GM23338 (cell line): ENCODE data around the gene SAMD11. TPM values are rescaled to one million over a fixed set of nuclear protein-coding genes. Genes with fewer than 3 reads are reported as not detected.

ENCODE experiments used
- ATAC-seq: fragments of 200-7000 bp; cut with Tn5 transposase; 3 replicates; pipeline ENCODE4 v1.9.1; 2020
- DNase-seq: peaks from one replicate; pipeline ENCODE4 v3.0.0-alpha.2; 2015; ENCODE audit warnings: low spot score
- H2AFZ ChIP-seq: fragments of 200-600 bp; sonication (generic); 2 replicates; pipeline ENCODE4 v1.8.0; 2016; ENCODE audit warnings: antibody characterized with exemption, mild to moderate bottlenecking, moderate library complexity
- H3F3A ChIP-seq: fragments of 200-600 bp; sonication (generic); replicated peaks from 2 replicates; pipeline ENCODE4 v1.8.0; 2017; ENCODE audit warnings: antibody characterized with exemption, mixed run types, low read depth
- H3K27ac ChIP-seq: fragments of 200-600 bp; sonication (generic); 2 replicates; pipeline ENCODE4 v1.6.1; 2016; ENCODE audit warnings: low read depth
- H3K27me3 ChIP-seq: fragments of 200-600 bp; sonication (generic); 2 replicates; pipeline ENCODE4 v1.8.0; 2016; ENCODE audit warnings: mild to moderate bottlenecking, mixed run types, moderate library complexity; ENCODE audit not compliant: insufficient read depth
- H3K36me3 ChIP-seq: fragments of 200-600 bp; sonication (generic); 2 replicates; pipeline ENCODE4 v1.8.0; 2016; ENCODE audit warnings: mild to moderate bottlenecking; ENCODE audit not compliant: insufficient read depth
- H3K4me1 ChIP-seq: fragments of 200-600 bp; sonication (generic); 2 replicates; pipeline ENCODE4 v1.8.0; 2016; ENCODE audit warnings: mild to moderate bottlenecking, moderate library complexity; ENCODE audit not compliant: insufficient read depth
- H3K4me2 ChIP-seq: fragments of 200-600 bp; sonication (generic); 2 replicates; pipeline ENCODE4 v1.7.1; 2017; ENCODE audit warnings: mixed run types
- H3K4me3 ChIP-seq: fragments of 200-600 bp; sonication (generic); 2 replicates; pipeline ENCODE4 v1.6.1; 2016; ENCODE audit warnings: mixed run types
- H3K79me2 ChIP-seq: fragments of 200-600 bp; sonication (generic); replicated peaks from 2 replicates; pipeline ENCODE4 v1.8.0; 2017; ENCODE audit warnings: mild to moderate bottlenecking; ENCODE audit not compliant: insufficient read depth
- H3K9me2 ChIP-seq: fragments of 200-600 bp; sonication (generic); 2 replicates; pipeline ENCODE4 v1.8.0; 2017; ENCODE audit not compliant: insufficient read depth
- H4K20me1 ChIP-seq: fragments of 200-600 bp; sonication (generic); replicated peaks from 2 replicates; pipeline ENCODE4 v1.8.0; 2017; ENCODE audit warnings: mild to moderate bottlenecking; ENCODE audit not compliant: insufficient read depth
- H3K27ac Mint-ChIP-seq: 2 replicates; pipeline ENCODE4 v1.8.0; 2020; ENCODE audit warnings: inconsistent platforms, mild to moderate bottlenecking, moderate library complexity, mixed read lengths
- H3K27me3 Mint-ChIP-seq: 3 replicates; pipeline ENCODE4 v1.8.0; 2022; ENCODE audit warnings: low read depth, mild to moderate bottlenecking, moderate library complexity, mixed read lengths, inconsistent platforms; ENCODE audit not compliant: insufficient read depth, poor library complexity
- H3K36me3 Mint-ChIP-seq: 3 replicates; pipeline ENCODE4 v1.8.0; 2021; ENCODE audit warnings: low read depth, mild to moderate bottlenecking, inconsistent platforms, moderate library complexity, mixed read lengths
- H3K4me1 Mint-ChIP-seq: 3 replicates; pipeline ENCODE4 v1.8.0; 2020; ENCODE audit warnings: mild to moderate bottlenecking, inconsistent platforms, mixed read lengths
- H3K4me3 Mint-ChIP-seq: 3 replicates; pipeline ENCODE4 v1.8.0; 2021; ENCODE audit warnings: moderate library complexity, mild to moderate bottlenecking, inconsistent platforms, mixed read lengths
- H3K9me3 Mint-ChIP-seq: 3 replicates; pipeline ENCODE4 v1.8.0; 2020; ENCODE audit warnings: moderate library complexity, mild to moderate bottlenecking, inconsistent platforms, mixed read lengths
- CREB1 ChIP-seq: fragments of 250-450 bp; sonication (Bioruptor Pico); IDR thresholded peaks from 2 replicates; pipeline ENCODE4 v1.5.0; 2020; ENCODE audit warnings: low read depth, mild to moderate bottlenecking, moderate library complexity
- EZH2 ChIP-seq: fragments of 200-600 bp; sonication (generic); IDR thresholded peaks from one replicate; pipeline ENCODE4 v1.8.0; 2017; ENCODE audit warnings: antibody characterized with exemption, mild to moderate bottlenecking, low read depth; ENCODE audit not compliant: unreplicated experiment
- JUNB ChIP-seq: IDR thresholded peaks from one replicate; pipeline ENCODE4 v1.6.1; 2016; ENCODE audit warnings: antibody characterized with exemption; ENCODE audit not compliant: unreplicated experiment
- NANOG ChIP-seq: IDR thresholded peaks from 2 replicates; pipeline ENCODE4 v1.6.1; 2016; ENCODE audit warnings: antibody characterized with exemption, borderline replicate concordance
- STAT1 ChIP-seq: IDR thresholded peaks from one replicate; pipeline ENCODE4 v1.6.1; 2016; ENCODE audit warnings: antibody characterized with exemption; ENCODE audit not compliant: unreplicated experiment
- ZNF114 ChIP-seq: fragments of 250-450 bp; sonication (Bioruptor Pico); IDR thresholded peaks from 2 replicates; pipeline ENCODE4 v1.5.0; 2020; ENCODE audit warnings: mild to moderate bottlenecking, moderate library complexity
- ZNF331 ChIP-seq: fragments of 250-450 bp; sonication (Bioruptor Pico); IDR thresholded peaks from 2 replicates; pipeline ENCODE4 v1.5.0; 2020; ENCODE audit warnings: low read depth, mild to moderate bottlenecking, moderate library complexity
- polyA plus RNA-seq: library from polyadenylated mRNA; unstranded; fragments of >200 nt; fragmentation: Nextera tagmentation; extraction: Ambion mirVana; gene quantifications from 2 replicates; pipeline ENCODE4 v1.2.1, GENCODE V29; 2016
- total RNA-seq: library from RNA; depleted of rRNA; stranded (reverse); fragments of >200 nt; shearing (Covaris generic); gene quantifications from 2 replicates; pipeline ENCODE4 v1.2.3, GENCODE V29; 2014
- TF ChIP-seq, protein P1 (sequence below), 2 experiments: fragments of 200-600 bp in 1 of 2; sonication (generic) in 1 of 2; conservative IDR thresholded peaks; 2 replicates each; pipeline versions ENCODE4 v1.5.1 to v1.6.1; 2016 to 2017; ENCODE audit warnings: antibody characterized with exemption in 2 of 2, low read depth in 2 of 2, mild to moderate bottlenecking in 2 of 2, moderate library complexity in 1 of 2
- TF ChIP-seq, protein P2 (sequence below): fragments of 250-450 bp; sonication (Bioruptor Pico); IDR thresholded peaks from 2 replicates; pipeline ENCODE4 v1.5.0; 2020; ENCODE audit warnings: mild to moderate bottlenecking, moderate library complexity
- TF ChIP-seq, protein P3 (sequence below): IDR thresholded peaks from 2 replicates; pipeline ENCODE4 v1.6.1; 2016; ENCODE audit warnings: antibody characterized with exemption

SAMD11 gene
- total and polyA plus RNA-seq, 2 experiments from 2014 or later = 0.14 to 0.40 TPM

DNA sequence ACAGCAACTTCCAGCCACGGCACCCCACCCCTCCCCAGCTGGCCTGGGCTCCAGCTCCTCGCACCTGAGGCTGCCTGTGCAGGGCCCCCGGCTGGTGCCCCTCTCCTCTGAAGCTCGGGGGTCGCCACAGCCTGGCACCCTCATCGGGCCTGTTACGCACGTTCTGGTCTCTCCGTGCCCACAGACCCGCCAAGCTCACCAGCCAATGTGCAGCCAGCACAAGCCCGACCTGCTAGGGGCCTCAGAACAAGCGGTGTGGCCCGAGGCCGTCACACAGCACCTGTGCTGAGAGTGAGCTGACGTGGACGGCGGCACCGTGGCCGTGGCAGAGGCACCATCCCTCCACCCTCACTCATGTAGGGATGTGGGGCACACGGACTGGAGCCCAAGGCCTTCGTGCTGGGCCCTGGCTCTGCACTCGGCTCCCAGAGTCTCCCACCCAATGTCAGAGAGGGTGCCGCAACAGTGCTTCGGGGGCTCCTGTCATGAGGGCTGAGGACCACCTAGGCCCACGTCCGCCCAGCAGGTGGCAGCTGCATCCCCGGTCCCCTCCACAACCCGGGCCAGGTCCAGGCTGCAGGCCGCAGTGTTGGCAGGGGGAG, 4.4 kb upstream of the SAMD11 start:
- Histone ChIP-seq H3K4me2 (no peak overlapping the region), H3K4me3 (no peak overlapping the region), H3K4me1 (peaks cover 6% of the 10 kb centered on the region; the same call in 1 of the 2 replicates), H3K27ac (no peak overlapping the region), H3K9me2 (no peaks in the 10 kb centered on the region), H3F3A (no peaks in the 10 kb centered on the region), H3K27me3 (peaks cover 87% of the 10 kb centered on the region), H3K36me3 (no peaks in the 10 kb centered on the region), H4K20me1 (no peaks in the 10 kb centered on the region; the same call in 1 of the 2 replicates), H2AFZ (no peak overlapping the region), H3K79me2 (no peaks in the 10 kb centered on the region)
- peaks cover 17% of the 10 kb centered on the region for H3K4me1 Mint-ChIP-seq
- no peaks in the 10 kb centered on the region for H3K36me3 Mint-ChIP-seq
- no peak for TF ChIP-seq NANOG
- TF ChIP-seq, protein P1, sequence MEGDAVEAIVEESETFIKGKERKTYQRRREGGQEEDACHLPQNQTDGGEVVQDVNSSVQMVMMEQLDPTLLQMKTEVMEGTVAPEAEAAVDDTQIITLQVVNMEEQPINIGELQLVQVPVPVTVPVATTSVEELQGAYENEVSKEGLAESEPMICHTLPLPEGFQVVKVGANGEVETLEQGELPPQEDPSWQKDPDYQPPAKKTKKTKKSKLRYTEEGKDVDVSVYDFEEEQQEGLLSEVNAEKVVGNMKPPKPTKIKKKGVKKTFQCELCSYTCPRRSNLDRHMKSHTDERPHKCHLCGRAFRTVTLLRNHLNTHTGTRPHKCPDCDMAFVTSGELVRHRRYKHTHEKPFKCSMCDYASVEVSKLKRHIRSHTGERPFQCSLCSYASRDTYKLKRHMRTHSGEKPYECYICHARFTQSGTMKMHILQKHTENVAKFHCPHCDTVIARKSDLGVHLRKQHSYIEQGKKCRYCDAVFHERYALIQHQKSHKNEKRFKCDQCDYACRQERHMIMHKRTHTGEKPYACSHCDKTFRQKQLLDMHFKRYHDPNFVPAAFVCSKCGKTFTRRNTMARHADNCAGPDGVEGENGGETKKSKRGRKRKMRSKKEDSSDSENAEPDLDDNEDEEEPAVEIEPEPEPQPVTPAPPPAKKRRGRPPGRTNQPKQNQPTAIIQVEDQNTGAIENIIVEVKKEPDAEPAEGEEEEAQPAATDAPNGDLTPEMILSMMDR (conservative IDR thresholded peaks at IDR 0.05; ENCODE audit: low read depth in 2 of 2) = peak in 1 of 2 experiments; percentile 21; a peak in 1 of 4 replicates
- no peak for ATAC-seq
- DNase-seq = no peak
- H3K27ac Mint-ChIP-seq = no peak overlapping the region
- no peaks in the 10 kb centered on the region for H3K9me3 Mint-ChIP-seq
- H3K27me3 Mint-ChIP-seq = peaks cover 68% of the 10 kb centered on the region
- H3K4me3 Mint-ChIP-seq = no peak overlapping the region

DNA sequence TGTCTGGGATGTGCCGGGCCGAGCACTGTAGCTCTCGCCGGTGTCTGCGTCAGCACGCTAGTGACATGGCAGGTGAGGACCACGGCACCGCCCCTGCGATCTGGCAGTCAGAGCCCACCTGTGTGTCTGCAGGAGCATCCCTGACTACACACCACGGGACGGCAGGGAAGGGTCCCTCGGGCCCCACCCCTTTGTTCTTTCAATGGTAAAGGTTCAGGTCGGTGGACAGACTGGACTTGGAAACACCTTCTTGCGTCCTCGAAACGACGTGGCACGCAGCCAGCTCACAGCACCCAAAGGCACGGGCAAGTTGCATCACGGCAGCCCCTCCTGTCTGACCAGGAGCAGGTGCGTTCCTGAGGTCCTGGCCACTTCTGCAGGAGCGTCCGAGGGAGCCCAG, 3.7 kb upstream of the SAMD11 start:
- Histone ChIP-seq H3K27me3 (peaks cover 91% of the 10 kb centered on the region), H3K27ac (no peak overlapping the region), H3K9me2 (no peaks in the 10 kb centered on the region), H3F3A (no peaks in the 10 kb centered on the region), H3K79me2 (no peaks in the 10 kb centered on the region), H2AFZ (no peak overlapping the region), H4K20me1 (no peaks in the 10 kb centered on the region; the same call in 1 of the 2 replicates), H3K36me3 (no peaks in the 10 kb centered on the region), H3K4me2 (no peak overlapping the region), H3K4me3 (no peak overlapping the region), H3K4me1 (peaks cover 6% of the 10 kb centered on the region; the same call in 1 of the 2 replicates)
- no peaks in the 10 kb centered on the region for H3K36me3 Mint-ChIP-seq
- H3K27me3 Mint-ChIP-seq = peaks cover 67% of the 10 kb centered on the region
- H3K9me3 Mint-ChIP-seq = no peaks in the 10 kb centered on the region
- peaks cover 17% of the 10 kb centered on the region for H3K4me1 Mint-ChIP-seq
- DNase-seq (no peak), ATAC-seq (no peak)
- no peak overlapping the region for H3K27ac Mint-ChIP-seq
- no peak overlapping the region for H3K4me3 Mint-ChIP-seq
- no peak for TF ChIP-seq CREB1
- TF ChIP-seq, protein P2, sequence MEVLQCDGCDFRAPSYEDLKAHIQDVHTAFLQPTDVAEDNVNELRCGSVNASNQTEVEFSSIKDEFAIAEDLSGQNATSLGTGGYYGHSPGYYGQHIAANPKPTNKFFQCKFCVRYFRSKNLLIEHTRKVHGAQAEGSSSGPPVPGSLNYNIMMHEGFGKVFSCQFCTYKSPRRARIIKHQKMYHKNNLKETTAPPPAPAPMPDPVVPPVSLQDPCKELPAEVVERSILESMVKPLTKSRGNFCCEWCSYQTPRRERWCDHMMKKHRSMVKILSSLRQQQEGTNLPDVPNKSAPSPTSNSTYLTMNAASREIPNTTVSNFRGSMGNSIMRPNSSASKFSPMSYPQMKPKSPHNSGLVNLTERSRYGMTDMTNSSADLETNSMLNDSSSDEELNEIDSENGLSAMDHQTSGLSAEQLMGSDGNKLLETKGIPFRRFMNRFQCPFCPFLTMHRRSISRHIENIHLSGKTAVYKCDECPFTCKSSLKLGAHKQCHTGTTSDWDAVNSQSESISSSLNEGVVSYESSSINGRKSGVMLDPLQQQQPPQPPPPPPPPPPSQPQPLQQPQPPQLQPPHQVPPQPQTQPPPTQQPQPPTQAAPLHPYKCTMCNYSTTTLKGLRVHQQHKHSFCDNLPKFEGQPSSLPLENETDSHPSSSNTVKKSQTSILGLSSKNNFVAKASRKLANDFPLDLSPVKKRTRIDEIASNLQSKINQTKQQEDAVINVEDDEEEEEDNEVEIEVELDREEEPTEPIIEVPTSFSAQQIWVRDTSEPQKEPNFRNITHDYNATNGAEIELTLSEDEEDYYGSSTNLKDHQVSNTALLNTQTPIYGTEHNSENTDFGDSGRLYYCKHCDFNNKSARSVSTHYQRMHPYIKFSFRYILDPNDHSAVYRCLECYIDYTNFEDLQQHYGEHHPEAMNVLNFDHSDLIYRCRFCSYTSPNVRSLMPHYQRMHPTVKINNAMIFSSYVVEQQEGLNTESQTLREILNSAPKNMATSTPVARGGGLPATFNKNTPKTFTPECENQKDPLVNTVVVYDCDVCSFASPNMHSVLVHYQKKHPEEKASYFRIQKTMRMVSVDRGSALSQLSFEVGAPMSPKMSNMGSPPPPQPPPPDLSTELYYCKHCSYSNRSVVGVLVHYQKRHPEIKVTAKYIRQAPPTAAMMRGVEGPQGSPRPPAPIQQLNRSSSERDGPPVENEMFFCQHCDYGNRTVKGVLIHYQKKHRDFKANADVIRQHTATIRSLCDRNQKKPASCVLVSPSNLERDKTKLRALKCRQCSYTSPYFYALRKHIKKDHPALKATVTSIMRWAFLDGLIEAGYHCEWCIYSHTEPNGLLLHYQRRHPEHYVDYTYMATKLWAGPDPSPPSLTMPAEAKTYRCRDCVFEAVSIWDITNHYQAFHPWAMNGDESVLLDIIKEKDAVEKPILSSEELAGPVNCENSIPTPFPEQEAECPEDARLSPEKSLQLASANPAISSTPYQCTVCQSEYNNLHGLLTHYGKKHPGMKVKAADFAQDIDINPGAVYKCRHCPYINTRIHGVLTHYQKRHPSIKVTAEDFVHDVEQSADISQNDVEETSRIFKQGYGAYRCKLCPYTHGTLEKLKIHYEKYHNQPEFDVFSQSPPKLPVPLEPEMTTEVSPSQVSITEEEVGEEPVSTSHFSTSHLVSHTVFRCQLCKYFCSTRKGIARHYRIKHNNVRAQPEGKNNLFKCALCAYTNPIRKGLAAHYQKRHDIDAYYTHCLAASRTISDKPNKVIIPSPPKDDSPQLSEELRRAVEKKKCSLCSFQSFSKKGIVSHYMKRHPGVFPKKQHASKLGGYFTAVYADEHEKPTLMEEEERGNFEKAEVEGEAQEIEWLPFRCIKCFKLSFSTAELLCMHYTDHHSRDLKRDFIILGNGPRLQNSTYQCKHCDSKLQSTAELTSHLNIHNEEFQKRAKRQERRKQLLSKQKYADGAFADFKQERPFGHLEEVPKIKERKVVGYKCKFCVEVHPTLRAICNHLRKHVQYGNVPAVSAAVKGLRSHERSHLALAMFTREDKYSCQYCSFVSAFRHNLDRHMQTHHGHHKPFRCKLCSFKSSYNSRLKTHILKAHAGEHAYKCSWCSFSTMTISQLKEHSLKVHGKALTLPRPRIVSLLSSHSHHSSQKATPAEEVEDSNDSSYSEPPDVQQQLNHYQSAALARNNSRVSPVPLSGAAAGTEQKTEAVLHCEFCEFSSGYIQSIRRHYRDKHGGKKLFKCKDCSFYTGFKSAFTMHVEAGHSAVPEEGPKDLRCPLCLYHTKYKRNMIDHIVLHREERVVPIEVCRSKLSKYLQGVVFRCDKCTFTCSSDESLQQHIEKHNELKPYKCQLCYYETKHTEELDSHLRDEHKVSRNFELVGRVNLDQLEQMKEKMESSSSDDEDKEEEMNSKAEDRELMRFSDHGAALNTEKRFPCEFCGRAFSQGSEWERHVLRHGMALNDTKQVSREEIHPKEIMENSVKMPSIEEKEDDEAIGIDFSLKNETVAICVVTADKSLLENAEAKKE = no peak
- no peak for TF ChIP-seq NANOG
- TF ChIP-seq, protein P3, sequence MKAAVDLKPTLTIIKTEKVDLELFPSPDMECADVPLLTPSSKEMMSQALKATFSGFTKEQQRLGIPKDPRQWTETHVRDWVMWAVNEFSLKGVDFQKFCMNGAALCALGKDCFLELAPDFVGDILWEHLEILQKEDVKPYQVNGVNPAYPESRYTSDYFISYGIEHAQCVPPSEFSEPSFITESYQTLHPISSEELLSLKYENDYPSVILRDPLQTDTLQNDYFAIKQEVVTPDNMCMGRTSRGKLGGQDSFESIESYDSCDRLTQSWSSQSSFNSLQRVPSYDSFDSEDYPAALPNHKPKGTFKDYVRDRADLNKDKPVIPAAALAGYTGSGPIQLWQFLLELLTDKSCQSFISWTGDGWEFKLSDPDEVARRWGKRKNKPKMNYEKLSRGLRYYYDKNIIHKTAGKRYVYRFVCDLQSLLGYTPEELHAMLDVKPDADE = no peak
- no peak for TF ChIP-seq EZH2
- no peak for TF ChIP-seq ZNF331 (CRISPR knock-in tag)
- TF ChIP-seq ZNF114 (CRISPR knock-in tag) = no peak
- no peak for TF ChIP-seq JUNB
- TF ChIP-seq STAT1 = no peak
